Heart left ventricle (tissue), 16 donors: ENCODE results near the gene APBB1. TPM values are rescaled to one million over a fixed set of nuclear protein-coding genes. Genes with fewer than 3 reads are reported as not detected.

Experiments used
- ATAC-seq, 4 donors: fragments of 200-7000 bp; cut with Tn5 transposase; one replicate each; pipeline ENCODE4 v1.9.1; 2020 to 2022; ENCODE audit warnings: moderate library complexity in 4 of 4, mild to moderate bottlenecking in 3 of 4, moderate number of reproducible peaks in 1 of 4
- DNase-seq, 5 donors: peaks; one replicate each; pipeline ENCODE4 v3.0.0-alpha.2; 2020
- H3K27ac ChIP-seq, 12 donors: fragments of 200-600 bp; sonication (generic) in 4 of 12; one replicate each; pipeline versions ENCODE4 v1.5.0 to v1.8.0; 2016 to 2022; ENCODE audit warnings: mild to moderate bottlenecking in 2 of 12
- H3K27me3 ChIP-seq, 9 donors: fragments of 200-600 bp; sonication (generic) in 2 of 9; one replicate each; pipeline versions ENCODE4 v1.5.1 to v1.8.0; 2016 to 2022; ENCODE audit warnings: mild to moderate bottlenecking in 3 of 9
- H3K36me3 ChIP-seq, 9 donors: fragments of 200-600 bp; sonication (generic) in 2 of 9; one replicate each; pipeline versions ENCODE4 v1.5.0 to v1.8.0; 2018 to 2022; ENCODE audit warnings: mild to moderate bottlenecking in 2 of 9
- H3K4me1 ChIP-seq, 12 donors: fragments of 200-600 bp; sonication (generic) in 4 of 12; one replicate each; pipeline versions ENCODE4 v1.5.0 to v1.8.0; 2016 to 2022; ENCODE audit warnings: mild to moderate bottlenecking in 3 of 12
- H3K4me3 ChIP-seq, 12 donors: fragments of 200-600 bp; sonication (generic) in 4 of 12; one replicate each; pipeline versions ENCODE4 v1.5.0 to v1.8.0; 2017 to 2022; ENCODE audit warnings: mild to moderate bottlenecking in 9 of 12, moderate library complexity in 4 of 12
- H3K9me3 ChIP-seq, 12 donors: fragments of 200-600 bp; sonication (generic) in 4 of 12; one replicate each; pipeline versions ENCODE4 v1.5.0 to v1.8.0; 2016 to 2022; ENCODE audit warnings: mild to moderate bottlenecking in 1 of 12
- POLR2A ChIP-seq, 2 donors: fragments of 450-650 bp; IDR thresholded peaks; one replicate each; pipeline ENCODE4 v1.6.1; 2017; ENCODE audit warnings: antibody characterized with exemption in 2 of 2, mild to moderate bottlenecking in 2 of 2, moderate library complexity in 2 of 2
- WGBS, 4 donors: extraction: QIAGEN DNeasy Blood & Tissue Kit in 2 of 4; methylation state at CpG; one replicate each; pipeline versions ENCODE4 v1.1.5 to v1.1.7; 2013 to 2018; 5-methylcytosine and 5-hydroxymethylcytosine counted together
- intact Hi-C, 10 donors: fragments of 100-400 bp; cut with DNase I; formaldehyde crosslinking; loops; one replicate each; pipeline versions ENCODE4 v1.11.1 to v1.14.2; 2022
- polyA plus RNA-seq, 2 donors: library from polyadenylated mRNA; stranded (reverse); fragments of 200-250 nt; gene quantifications; one replicate each; pipeline ENCODE4 v1.2.3, GENCODE V29; 2013
- total RNA-seq, 9 donors: library from RNA; depleted of rRNA in 2 of 9; stranded (reverse); fragments of >200 nt in 2 of 9; fragmentation: NEBNext Ultra II Directional in 3 of 9; extraction: Animal tissue kit (Norgen Biotek cat#: 25700) in 3 of 9; gene quantifications; one replicate each; pipeline versions ENCODE4 v1.1.0 to v1.2.4, GENCODE V29; 2016 to 2023
- TF ChIP-seq, protein P1 (sequence below), 12 donors: fragments of 200-600 bp; sonication (generic) in 4 of 12; IDR thresholded peaks; one replicate each; pipeline versions ENCODE4 v1.5.0 to v1.8.0; 2018 to 2022; ENCODE audit warnings: antibody characterized with exemption in 12 of 12, mild to moderate bottlenecking in 5 of 12
- donor health status: ischemic (EF 13 %, LVEDD 7.1; RV severe dilation, severe dysfunction).
- donor health status: healthy with polysubstance abuse.
- donor health status: DM: no; HTN: yes; CAD: no.
- donor health status: DM: no; HTN: no; CAD: no.
- donor health status: ischemic (EF 25% LVEDD 6.9; RV normal size, moderate dysfunction).
- donor health status: ischemic (EF 25% LVEDD 5.7; RV mildly dilated, moderate dysfunction).
- donor health status: healthy.
- donor health status: DM: yes; HTN: yes; CAD: no.
- donor health status: ischemic (EF 35%, LVEDD 5.7; RV mildly dilated, moderate dysfunction).
- donor health status: nonischemic (EF 11% LVEDD 7.7; RV severe dilation, severe dysfunction).
- donor health status: DM: yes; HTN: yes; CAD: no.
- donor health status: PGD.
- donor health status: ischemic (EF 29% LVEDD 5.4; RV normal size, mild dysfunction).
- donor health status: nonischemic (EF 23%, LVEDD 6.1; RV moderate dilation, normal function).

APBB1 gene
- total and polyA plus RNA-seq, 11 donors: 50.3 to 103 (median 83.5) TPM

GRCh38 chr11:6345366-6345765 is 73.5 kb downstream of the APBB1 start:
- DNase-seq (no peak), ATAC-seq (no peak)
- 90 to 98% (median 93%) methylated on average over 1 of the region's 1 CpG for WGBS, 4 donors
- no peaks in the 10 kb centered on the region for H3K27me3 ChIP-seq
- TF ChIP-seq, protein P1, sequence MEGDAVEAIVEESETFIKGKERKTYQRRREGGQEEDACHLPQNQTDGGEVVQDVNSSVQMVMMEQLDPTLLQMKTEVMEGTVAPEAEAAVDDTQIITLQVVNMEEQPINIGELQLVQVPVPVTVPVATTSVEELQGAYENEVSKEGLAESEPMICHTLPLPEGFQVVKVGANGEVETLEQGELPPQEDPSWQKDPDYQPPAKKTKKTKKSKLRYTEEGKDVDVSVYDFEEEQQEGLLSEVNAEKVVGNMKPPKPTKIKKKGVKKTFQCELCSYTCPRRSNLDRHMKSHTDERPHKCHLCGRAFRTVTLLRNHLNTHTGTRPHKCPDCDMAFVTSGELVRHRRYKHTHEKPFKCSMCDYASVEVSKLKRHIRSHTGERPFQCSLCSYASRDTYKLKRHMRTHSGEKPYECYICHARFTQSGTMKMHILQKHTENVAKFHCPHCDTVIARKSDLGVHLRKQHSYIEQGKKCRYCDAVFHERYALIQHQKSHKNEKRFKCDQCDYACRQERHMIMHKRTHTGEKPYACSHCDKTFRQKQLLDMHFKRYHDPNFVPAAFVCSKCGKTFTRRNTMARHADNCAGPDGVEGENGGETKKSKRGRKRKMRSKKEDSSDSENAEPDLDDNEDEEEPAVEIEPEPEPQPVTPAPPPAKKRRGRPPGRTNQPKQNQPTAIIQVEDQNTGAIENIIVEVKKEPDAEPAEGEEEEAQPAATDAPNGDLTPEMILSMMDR (IDR thresholded peaks at IDR 0.05): no peak
- no peak for TF ChIP-seq POLR2A (IDR thresholded peaks at IDR 0.05)
- H3K4me1 ChIP-seq: no peaks in the 10 kb centered on the region
- intact Hi-C loops: no loop called here
- H3K9me3 ChIP-seq: no peaks in the 10 kb centered on the region
- no peaks in the 10 kb centered on the region for H3K36me3 ChIP-seq
- H3K27ac ChIP-seq: no peak overlapping the region
- H3K4me3 ChIP-seq: no peak overlapping the region

Other genes with a start within 250 kb of the APBB1 start
- not detected for gene OR52B2, start 248.8 kb downstream of the APBB1 start, total RNA-seq
- not detected for gene OR52B2, start 248.8 kb downstream of the APBB1 start, polyA plus RNA-seq
- gene OR52W1, start 219.9 kb downstream of the APBB1 start, total RNA-seq: not detected
- not detected for gene OR52W1, start 219.9 kb downstream of the APBB1 start, polyA plus RNA-seq
- not detected for gene C11orf42, start 213.5 kb downstream of the APBB1 start, total RNA-seq
- gene C11orf42, start 213.5 kb downstream of the APBB1 start, polyA plus RNA-seq: not detected
- 10 to 100 TPM; 13.1 to 30.3 (median 16.3) TPM for gene FHIP1B, start 184.5 kb downstream of the APBB1 start, total RNA-seq
- 10 to 100 TPM; 13.7 to 25.4 TPM for gene FHIP1B, start 184.5 kb downstream of the APBB1 start, polyA plus RNA-seq
- not detected for gene CNGA4, start 180.0 kb downstream of the APBB1 start, total RNA-seq
- under 1 TPM; 0.06 to 0.11 TPM for gene CNGA4, start 180.0 kb downstream of the APBB1 start, polyA plus RNA-seq
- under 1 TPM in 1 of 9 donors, not detected in 8; 0.14 TPM for gene CCKBR, start 159.3 kb downstream of the APBB1 start, total RNA-seq
- not detected for gene CCKBR, start 159.3 kb downstream of the APBB1 start, polyA plus RNA-seq
- 100 to 1,000 TPM in 4 of 9 donors, 10 to 100 TPM in 5; 40.4 to 155 (median 86.7) TPM for gene CAVIN3, start 98.6 kb downstream of the APBB1 start, total RNA-seq
- 100 to 1,000 TPM in 1 of 2 donors, 10 to 100 TPM in 1; 92.8 to 126 TPM for gene CAVIN3, start 98.6 kb downstream of the APBB1 start, polyA plus RNA-seq
- gene SMPD1, start 28.6 kb downstream of the APBB1 start, total RNA-seq: 10 to 100 TPM; 53.8 to 92.3 (median 67.8) TPM
- gene SMPD1, start 28.6 kb downstream of the APBB1 start, polyA plus RNA-seq: 10 to 100 TPM; 56.2 to 64.9 TPM
- 1 to 10 TPM in 1 of 9 donors, under 1 TPM in 3, not detected in 5; 0.17 to 1.5 (median 0.35) TPM for gene HPX, start 21.9 kb upstream of the APBB1 start, total RNA-seq
- under 1 TPM; 0.33 to 0.46 TPM for gene HPX, start 21.9 kb upstream of the APBB1 start, polyA plus RNA-seq
- 10 to 100 TPM in 6 of 9 donors, 1 to 10 TPM in 3; 7.7 to 18.8 (median 10.4) TPM for gene TRIM3, start 54.8 kb upstream of the APBB1 start, total RNA-seq
- 10 to 100 TPM in 1 of 2 donors, 1 to 10 TPM in 1; 9.8 to 14.7 TPM for gene TRIM3, start 54.8 kb upstream of the APBB1 start, polyA plus RNA-seq
- gene ARFIP2, start 62.2 kb upstream of the APBB1 start, total RNA-seq: 10 to 100 TPM; 10.7 to 24.9 (median 18.9) TPM
- gene ARFIP2, start 62.2 kb upstream of the APBB1 start, polyA plus RNA-seq: 10 to 100 TPM; 14.0 to 36.7 TPM
- 10 to 100 TPM; 13.2 to 26.9 (median 16.1) TPM for gene TIMM10B, start 62.4 kb upstream of the APBB1 start, total RNA-seq
- gene TIMM10B, start 62.4 kb upstream of the APBB1 start, polyA plus RNA-seq: 10 to 100 TPM in 1 of 2 donors, 1 to 10 TPM in 1; 9.5 to 24.1 TPM
- 1 to 10 TPM; 3.9 to 9.4 (median 5.4) TPM for gene DNHD1, start 78.2 kb upstream of the APBB1 start, total RNA-seq
- 1 to 10 TPM; 2.2 to 6.0 TPM for gene DNHD1, start 78.2 kb upstream of the APBB1 start, polyA plus RNA-seq
- 10 to 100 TPM; 11.2 to 23.5 (median 18.0) TPM for gene RRP8, start 184.5 kb upstream of the APBB1 start, total RNA-seq
- 10 to 100 TPM; 16.6 to 17.4 TPM for gene RRP8, start 184.5 kb upstream of the APBB1 start, polyA plus RNA-seq
- gene ILK, start 184.7 kb upstream of the APBB1 start, total RNA-seq: 100 to 1,000 TPM; 177 to 259 (median 222) TPM
- gene ILK, start 184.7 kb upstream of the APBB1 start, polyA plus RNA-seq: 100 to 1,000 TPM; 220 to 288 TPM
- gene TAF10, start 193.1 kb upstream of the APBB1 start, total RNA-seq: 100 to 1,000 TPM in 4 of 9 donors, 10 to 100 TPM in 5; 42.3 to 153 (median 99.0) TPM
- 100 to 1,000 TPM in 1 of 2 donors, 10 to 100 TPM in 1; 50.8 to 155 TPM for gene TAF10, start 193.1 kb upstream of the APBB1 start, polyA plus RNA-seq
- 100 to 1,000 TPM in 2 of 9 donors, 10 to 100 TPM in 7; 48.7 to 169 (median 81.2) TPM for gene TPP1, start 200.3 kb upstream of the APBB1 start, total RNA-seq
- gene TPP1, start 200.3 kb upstream of the APBB1 start, polyA plus RNA-seq: 10 to 100 TPM; 38.5 to 39.5 TPM
- 10 to 100 TPM in 6 of 9 donors, 1 to 10 TPM in 3; 5.5 to 19.6 (median 11.4) TPM for gene DCHS1, start 236.7 kb upstream of the APBB1 start, total RNA-seq
- 1 to 10 TPM; 3.6 to 6.6 TPM for gene DCHS1, start 236.7 kb upstream of the APBB1 start, polyA plus RNA-seq